HG03060 (cell line): Measurements from ENCODE around the gene ORC3.
"Not testable (repeated sequence)": the region's sequence is repeated elsewhere in the genome, so short reads cannot be mapped to it uniquely, and the experiment has no call there.

Experiments used
- ATAC-seq: cut with Tn5 transposase; IDR thresholded peaks from one replicate; pipeline ENCODE4 v1.9.1; 2021; ENCODE audit warnings: low read depth, moderate number of reproducible peaks; ENCODE audit not compliant: unreplicated experiment

The ORC3 gene

GRCh38 chr6:87658516-87658915 lies 68.6 kb downstream of the ORC3 start:
- ATAC-seq, result no peak

GRCh38 chr6:87660226-87660911 lies 70.4 kb downstream of the ORC3 start:
- no peak for ATAC-seq

GRCh38 chr6:87661016-87661415 lies 71.1 kb downstream of the ORC3 start:
- ATAC-seq, result no peak

- ATAC-seq, result no peak
Measured at GRCh38 chr6:87661503-87661902, 71.6 kb downstream of the ORC3 start.

- ATAC-seq, result no peak
Measured at GRCh38 chr6:87663434-87663833, 73.5 kb downstream of the ORC3 start.

GRCh38 chr6:87664921-87665485 lies 75.1 kb downstream of the ORC3 start:
- ATAC-seq, result no peak

GRCh38 chr6:87667032-87667431 lies 77.1 kb downstream of the ORC3 start:
- no peak for ATAC-seq

- no peak for ATAC-seq
Measured at GRCh38 chr6:87668013-87668412, 78.1 kb downstream of the ORC3 start.

- ATAC-seq, result no peak
Measured at GRCh38 chr6:87669051-87669450, 79.1 kb downstream of the ORC3 start.

GRCh38 chr6:87670707-87671106 lies 80.8 kb downstream of the ORC3 start:
- no peak for ATAC-seq

- ATAC-seq, result no peak
Measured at GRCh38 chr6:87671555-87672029, 81.7 kb downstream of the ORC3 start.

- no peak for ATAC-seq
Measured at GRCh38 chr6:87672641-87673040, 82.7 kb downstream of the ORC3 start.

GRCh38 chr6:87673237-87673636 lies 83.3 kb downstream of the ORC3 start:
- no peak for ATAC-seq

GRCh38 chr6:87674290-87674689 lies 84.4 kb downstream of the ORC3 start:
- no peak for ATAC-seq

GRCh38 chr6:87675004-87675681 lies 85.2 kb downstream of the ORC3 start:
- no peak for ATAC-seq

GRCh38 chr6:87682310-87682709 lies 92.4 kb downstream of the ORC3 start:
- ATAC-seq, result no peak

GRCh38 chr6:87683890-87684289 lies 94.0 kb downstream of the ORC3 start:
- ATAC-seq, result no peak

GRCh38 chr6:87684895-87685654 lies 95.1 kb downstream of the ORC3 start:
- no peak for ATAC-seq

GRCh38 chr6:87686636-87687205 lies 96.8 kb downstream of the ORC3 start:
- ATAC-seq, result not testable (repeated sequence)

GRCh38 chr6:87687296-87687695 lies 97.4 kb downstream of the ORC3 start:
- no peak for ATAC-seq

GRCh38 chr6:87687893-87688292 lies 98.0 kb downstream of the ORC3 start:
- ATAC-seq, result not testable (repeated sequence)
